PFSK-1 (cell line): ENCODE data around the gene IL22RA2.

Experiments used
- FOXP2 ChIP-seq: optimal IDR thresholded peaks from 2 replicates; pipeline ENCODE3; 2011; ENCODE audit warnings: borderline replicate concordance, control low read depth, inconsistent platforms; ENCODE audit not compliant: insufficient read depth; ENCODE audit errors: extremely low read length, extremely low read depth
- POLR2AphosphoS5 ChIP-seq: IDR thresholded peaks from 2 replicates; pipeline ENCODE4 v1.6.1; 2012; ENCODE audit warnings: low read depth, mild to moderate bottlenecking, control low read depth, low read length, moderate library complexity
- REST ChIP-seq, 2 experiments: IDR thresholded peaks; 2 replicates each; pipeline versions ENCODE4 v1.6.1 to v1.8.0; 2011 to 2012; ENCODE audit warnings: low read depth in 2 of 2, low read length in 2 of 2, control low read depth in 1 of 2, inconsistent platforms in 1 of 2, mild to moderate bottlenecking in 1 of 2, moderate library complexity in 1 of 2; ENCODE audit not compliant: insufficient read depth in 1 of 2
- SIN3A ChIP-seq: IDR thresholded peaks from 2 replicates; pipeline ENCODE4 v1.6.1; 2012; ENCODE audit warnings: mild to moderate bottlenecking, low read length, moderate library complexity, borderline replicate concordance; ENCODE audit not compliant: insufficient read depth
- TAF1 ChIP-seq: IDR thresholded peaks from 2 replicates; pipeline ENCODE4 v1.6.1; 2012; ENCODE audit warnings: low read length, control low read depth, borderline replicate concordance; ENCODE audit not compliant: insufficient read depth

IL22RA2 gene

GRCh38 chr6:137119196-137120104 lies 54.0 kb downstream of the IL22RA2 start:
- TF ChIP-seq POLR2AphosphoS5 = no peak
- no peak for TF ChIP-seq SIN3A
- no peak for TF ChIP-seq TAF1
- no peak for TF ChIP-seq FOXP2
- TF ChIP-seq REST (IDR thresholded peaks at IDR 0.05; ENCODE audit: insufficient read depth in 1 of 2, low read depth in 2 of 2, low read length in 2 of 2) = no peak

GRCh38 chr6:137117581-137117980 lies 55.9 kb downstream of the IL22RA2 start:
- no peak for TF ChIP-seq FOXP2
- no peak for TF ChIP-seq SIN3A
- no peak for TF ChIP-seq TAF1
- TF ChIP-seq POLR2AphosphoS5 = no peak
- no peak for TF ChIP-seq REST (IDR thresholded peaks at IDR 0.05; ENCODE audit: insufficient read depth in 1 of 2, low read depth in 2 of 2, low read length in 2 of 2)

GRCh38 chr6:137116807-137117206 lies 56.6 kb downstream of the IL22RA2 start:
- TF ChIP-seq REST (IDR thresholded peaks at IDR 0.05; ENCODE audit: insufficient read depth in 1 of 2, low read depth in 2 of 2, low read length in 2 of 2) = no peak
- no peak for TF ChIP-seq POLR2AphosphoS5
- no peak for TF ChIP-seq FOXP2
- TF ChIP-seq TAF1 = no peak
- TF ChIP-seq SIN3A = no peak

- TF ChIP-seq FOXP2 (no peak), REST (IDR thresholded peaks at IDR 0.05; ENCODE audit: insufficient read depth in 1 of 2, low read depth in 2 of 2, low read length in 2 of 2) (no peak), SIN3A (no peak), POLR2AphosphoS5 (no peak), TAF1 (no peak)
Measured at GRCh38 chr6:137115658-137116057, 57.8 kb downstream of the IL22RA2 start.
